IPS-11a (cell line): Measurements from ENCODE around the gene SPTSSA.
A peak's percentile ranks its signal among the peaks of the same experiment; 100 is the strongest.
"Not testable (repeated sequence)": the region's sequence is repeated elsewhere in the genome, so short reads cannot be mapped to it uniquely, and the experiment has no call there.

Experiments used
- H3K4me3 ChIP-seq: one replicate; pipeline ENCODE4 v1.5.1; 2013; ENCODE audit warnings: low read depth, low read length, control low read depth

The SPTSSA gene, protein sequence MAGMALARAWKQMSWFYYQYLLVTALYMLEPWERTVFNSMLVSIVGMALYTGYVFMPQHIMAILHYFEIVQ

DNA sequence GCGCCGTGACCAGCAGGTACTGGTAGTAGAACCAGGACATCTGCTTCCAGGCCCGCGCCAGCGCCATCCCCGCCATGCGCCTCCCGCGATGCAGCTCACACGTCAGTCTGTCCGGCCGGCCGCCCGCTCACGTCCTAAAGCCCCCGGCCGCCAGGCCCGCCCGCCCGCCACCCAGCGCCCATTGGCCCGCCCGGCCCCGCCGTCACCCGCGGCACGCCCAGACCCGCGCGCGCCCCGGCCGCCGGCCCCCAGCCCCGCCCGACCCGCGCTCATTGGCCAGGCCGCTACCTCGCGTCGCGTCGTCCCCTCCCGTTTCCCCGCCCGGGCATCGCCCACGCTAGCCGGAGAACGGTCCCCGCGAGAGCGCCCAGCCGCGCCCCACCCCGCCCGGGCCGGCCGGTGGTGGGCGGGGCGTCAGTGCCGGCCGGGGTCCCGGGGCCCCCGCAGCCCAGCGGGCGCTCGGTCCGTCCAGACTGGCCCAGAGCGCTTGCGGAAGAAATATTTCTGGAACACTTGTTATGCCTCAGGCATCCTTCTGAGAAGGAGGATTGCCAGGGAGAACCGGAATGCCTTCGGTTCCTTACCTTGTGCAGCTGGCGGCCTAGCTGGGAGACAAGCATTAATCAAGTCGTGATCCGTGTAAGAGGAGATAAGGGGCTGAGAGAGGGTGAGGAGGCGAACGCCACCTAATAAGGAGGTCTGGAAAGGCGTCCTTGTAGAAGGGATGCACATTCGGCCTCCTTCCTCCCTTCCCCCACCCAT, at the start of gene SPTSSA:
SPTSSA (minus strand) TSS at position 109 of the 762 bp plus-strand sequence; CDS start at position 76, 33 bp downstream.
- peak within 1 kb of the TSS; percentile 95 for H3K4me3 ChIP-seq

- no peak overlapping the region for H3K4me3 ChIP-seq
Measured at GRCh38 chr14:34507884-34508283, 45.8 kb upstream of the SPTSSA start.

DNA sequence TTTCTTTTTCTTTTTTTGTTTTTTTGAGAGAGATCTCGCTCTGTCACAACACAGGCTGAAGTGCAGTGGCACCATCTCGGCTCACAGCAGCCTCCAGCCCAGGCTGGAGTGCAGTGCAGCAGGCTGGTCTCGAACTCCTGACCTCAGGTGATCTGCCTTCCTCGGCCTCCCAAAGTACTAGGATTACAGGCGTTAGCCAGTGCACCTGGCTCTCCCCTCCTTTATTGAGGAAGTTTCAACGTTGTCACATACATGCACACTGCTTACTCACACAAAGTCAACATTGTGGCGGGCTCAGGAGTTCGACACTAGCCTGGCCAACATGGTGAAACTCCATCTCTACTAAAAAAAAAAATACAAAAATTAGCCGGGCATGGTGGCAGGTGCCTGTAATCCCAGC, 45.4 kb upstream of the SPTSSA start:
- H3K4me3 ChIP-seq: no peak overlapping the region

DNA sequence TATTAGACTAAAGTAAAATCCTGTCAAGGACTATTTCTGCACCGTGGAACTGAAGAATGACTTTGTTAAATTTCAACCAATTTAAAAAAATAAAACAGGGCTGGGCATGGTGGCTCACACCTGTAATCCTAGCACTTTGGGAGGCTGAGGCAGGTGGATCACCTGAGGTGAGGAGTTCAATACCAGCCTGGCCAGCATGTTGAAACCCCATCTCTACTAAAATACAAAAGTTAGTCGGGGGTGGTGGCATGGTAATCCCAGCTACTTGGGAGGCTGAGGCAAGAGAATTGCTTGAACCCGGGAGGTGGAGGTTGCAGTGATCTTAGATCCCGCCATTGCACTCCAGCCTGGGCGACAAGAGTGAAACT, 43.1 kb upstream of the SPTSSA start:
- not testable (repeated sequence) for H3K4me3 ChIP-seq

DNA sequence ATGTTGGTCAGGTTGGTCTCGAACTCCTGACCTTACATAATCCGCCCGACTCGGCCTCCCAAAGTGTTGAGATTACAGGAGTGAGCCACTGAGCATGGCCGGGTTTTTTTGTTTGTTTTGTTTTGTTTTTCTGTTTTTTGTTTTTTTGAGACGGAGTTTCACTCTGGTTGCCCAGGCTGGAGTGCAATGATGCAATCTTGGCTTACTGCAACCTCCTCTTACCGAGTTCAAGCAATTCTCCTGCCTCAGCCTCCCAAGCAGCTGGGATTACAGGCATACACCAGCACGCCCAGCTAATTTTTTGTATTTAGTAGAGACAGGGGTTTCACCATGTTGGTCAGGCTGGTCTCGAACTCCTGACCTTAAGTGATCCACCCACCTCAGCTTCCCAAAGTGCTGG, 42.0 kb upstream of the SPTSSA start:
- not testable (repeated sequence) for H3K4me3 ChIP-seq

- no peak overlapping the region for H3K4me3 ChIP-seq
Measured at GRCh38 chr14:34502545-34503225, 40.6 kb upstream of the SPTSSA start.

- H3K4me3 ChIP-seq: no peak overlapping the region
Measured at GRCh38 chr14:34502001-34502400, 40.0 kb upstream of the SPTSSA start.

GRCh38 chr14:34501004-34501580, 39.1 kb upstream of the SPTSSA start:
- no peak overlapping the region for H3K4me3 ChIP-seq

GRCh38 chr14:34498684-34499412, 36.8 kb upstream of the SPTSSA start:
- no peak overlapping the region for H3K4me3 ChIP-seq

DNA sequence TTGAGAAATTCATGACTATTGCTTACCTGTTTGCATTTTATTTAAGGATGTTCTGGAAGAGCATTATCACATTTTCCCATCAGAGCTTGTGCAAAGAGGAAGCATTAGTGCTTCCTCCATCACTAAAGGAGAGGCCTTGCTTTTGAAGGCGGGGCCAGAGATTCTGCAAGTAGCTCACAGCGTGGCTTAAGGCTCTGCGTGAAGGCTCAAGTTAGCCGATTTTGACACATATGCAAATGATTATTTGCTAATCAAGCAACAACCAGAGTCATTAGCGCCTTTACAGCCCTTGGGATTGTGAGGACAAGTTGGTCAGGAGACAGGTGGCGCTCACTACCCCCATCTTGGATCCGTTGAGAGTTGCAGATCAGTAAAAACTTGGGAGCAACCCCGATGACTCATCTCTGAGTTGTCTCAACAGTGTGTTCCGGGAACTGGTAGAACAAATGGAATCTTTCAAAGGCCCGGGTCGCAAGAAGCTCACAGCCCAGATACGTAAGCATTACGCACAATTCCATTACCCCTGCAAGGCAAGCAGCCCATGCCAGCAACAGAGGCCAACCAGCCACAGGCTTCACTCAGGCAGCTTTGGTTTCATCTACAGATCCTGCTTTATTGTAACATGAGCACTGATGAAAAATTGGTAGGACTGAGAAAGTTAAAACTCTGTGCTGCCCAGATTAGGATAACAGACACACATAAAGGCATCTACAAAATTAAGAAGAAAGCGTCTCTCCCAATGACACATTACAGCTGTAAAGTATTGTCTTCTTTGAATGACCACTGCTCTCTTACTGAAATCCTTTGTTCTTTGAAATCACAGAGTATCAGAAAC, 34.9 kb upstream of the SPTSSA start:
- no peak overlapping the region for H3K4me3 ChIP-seq

GRCh38 chr14:34496007-34496678, 34.1 kb upstream of the SPTSSA start:
- H3K4me3 ChIP-seq: no peak overlapping the region

DNA sequence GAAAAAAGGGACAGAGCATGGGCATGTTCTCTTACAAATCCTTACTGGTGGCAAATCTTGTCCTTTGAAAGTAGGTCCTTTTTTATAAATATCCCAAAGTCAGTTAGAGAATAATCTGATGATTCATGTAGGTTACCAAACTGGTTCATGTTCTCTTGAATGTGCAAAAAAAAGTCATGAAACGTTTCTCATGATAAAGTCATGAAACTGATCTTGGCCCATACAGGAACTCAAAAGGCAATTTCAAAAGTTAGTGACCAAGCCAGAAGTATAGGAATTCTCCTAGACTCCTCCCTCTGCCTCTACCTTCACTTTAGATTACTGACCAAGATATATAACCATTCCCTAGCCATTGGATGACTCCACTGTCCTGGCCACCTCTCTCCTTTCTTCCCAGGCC, 27.3 kb upstream of the SPTSSA start:
- no peak overlapping the region for H3K4me3 ChIP-seq

DNA sequence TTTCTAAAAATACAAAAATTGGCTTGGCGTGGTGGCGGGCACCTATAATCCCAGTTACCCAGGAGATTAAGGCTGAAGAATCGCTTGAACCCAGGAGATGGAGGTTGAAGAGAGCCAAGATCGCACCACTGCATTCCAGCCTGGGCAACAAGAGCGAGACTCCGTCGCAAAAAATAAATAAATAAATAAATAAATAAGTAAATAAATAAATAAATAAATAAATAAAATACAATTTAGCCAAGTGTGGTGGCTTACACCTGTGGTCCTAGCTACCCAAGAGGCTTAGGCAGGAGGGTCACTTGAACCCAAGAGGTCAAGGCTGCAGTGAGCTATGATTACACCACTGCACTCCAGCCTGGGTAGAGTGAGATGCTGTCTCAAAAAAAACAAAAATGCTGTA, 26.5 kb upstream of the SPTSSA start:
- H3K4me3 ChIP-seq: no peak overlapping the region

GRCh38 chr14:34484726-34485125, 22.7 kb upstream of the SPTSSA start:
- H3K4me3 ChIP-seq: no peak overlapping the region

GRCh38 chr14:34482463-34482862, 20.4 kb upstream of the SPTSSA start:
- H3K4me3 ChIP-seq: no peak overlapping the region

DNA sequence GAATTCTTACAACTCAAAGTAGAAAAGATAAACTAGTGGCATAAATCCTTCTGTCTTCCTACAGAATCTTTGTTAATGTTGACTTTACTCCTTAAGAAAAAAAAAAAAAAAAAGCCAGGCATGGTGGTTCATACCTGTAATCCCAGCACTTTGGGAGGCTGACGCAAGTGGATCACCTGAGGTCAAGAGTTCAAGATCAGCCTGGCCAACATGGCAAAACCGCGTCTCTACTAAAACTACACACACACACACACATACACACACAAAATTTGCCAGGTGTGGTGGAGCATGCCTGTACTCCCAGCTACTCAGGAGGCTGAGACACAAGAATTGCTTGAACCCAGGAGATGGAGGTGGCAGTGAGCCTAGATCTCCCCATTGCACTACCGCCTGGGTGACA, 17.7 kb upstream of the SPTSSA start:
- no peak overlapping the region for H3K4me3 ChIP-seq

- no peak overlapping the region for H3K4me3 ChIP-seq
Measured at GRCh38 chr14:34478261-34478660, 16.2 kb upstream of the SPTSSA start.

DNA sequence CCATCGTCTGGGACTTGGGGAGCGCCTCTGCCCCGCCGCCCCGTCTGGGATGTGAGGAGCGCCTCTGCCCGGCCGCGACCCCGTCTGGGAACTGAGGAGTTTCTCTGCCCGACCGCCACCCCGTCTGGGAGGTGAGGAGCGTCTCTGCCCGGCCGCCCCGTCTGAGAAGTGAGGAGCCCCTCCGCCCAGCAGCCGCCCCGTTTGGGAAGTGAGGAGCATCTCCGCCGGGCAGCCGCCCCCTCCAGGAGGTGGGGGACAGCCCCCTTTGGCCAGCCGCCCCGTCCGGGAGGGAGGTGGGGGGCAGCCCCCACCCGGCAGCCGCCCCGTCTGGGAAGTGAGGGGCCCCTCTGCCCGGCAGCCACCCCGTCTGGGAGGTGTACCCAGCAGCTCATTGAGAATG, 14.0 kb upstream of the SPTSSA start:
- not testable (repeated sequence) for H3K4me3 ChIP-seq

DNA sequence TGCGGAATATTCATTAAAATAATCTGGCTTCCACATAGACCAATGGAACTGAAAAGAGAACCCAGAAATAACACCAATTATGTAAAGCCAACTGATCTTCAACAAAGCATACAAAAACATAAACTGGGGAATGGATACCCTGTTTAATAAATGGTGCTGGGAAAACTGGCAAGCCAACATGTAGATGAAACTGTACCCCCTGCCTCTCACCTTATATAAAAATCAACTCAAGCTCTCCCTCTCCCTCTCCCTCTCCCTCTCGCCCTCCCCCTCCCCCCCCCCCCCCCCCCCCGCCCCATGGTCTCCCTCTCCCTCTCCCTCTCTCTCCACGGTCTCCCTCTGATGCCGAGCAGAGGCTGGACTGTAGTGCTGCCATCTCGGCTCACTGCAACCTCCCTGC, 13.1 kb upstream of the SPTSSA start:
- H3K4me3 ChIP-seq: no peak overlapping the region

DNA sequence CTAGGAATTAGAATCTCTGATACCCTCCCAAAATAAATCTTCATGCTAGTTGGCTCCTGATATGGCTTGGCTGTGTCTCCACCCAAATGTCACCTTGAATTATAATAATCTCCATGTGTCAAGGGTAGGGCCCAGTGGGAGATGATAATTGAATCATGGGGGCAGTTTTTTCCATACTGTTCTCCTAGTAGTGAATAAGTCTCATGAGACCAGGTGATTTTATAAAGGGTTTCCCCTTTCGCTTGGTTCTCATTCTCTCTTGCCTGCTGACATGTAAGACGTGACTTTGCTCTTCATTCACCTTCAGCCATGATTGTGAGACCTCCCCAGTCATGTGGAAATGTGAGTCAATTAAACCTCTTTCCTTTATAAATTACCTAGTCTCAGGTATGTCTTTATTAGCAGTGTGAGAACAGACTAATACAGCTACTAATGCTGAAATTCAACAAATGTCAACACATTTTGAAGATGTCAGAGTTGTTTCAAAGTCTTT, 12.2 kb upstream of the SPTSSA start:
- H3K4me3 ChIP-seq: no peak overlapping the region
